A549 (cell line): Measurements from ENCODE around the gene CXCR5.

Experiments
- CHD2 ChIP-seq: fragments of 150-350 bp; IDR thresholded peaks from 2 replicates; pipeline ENCODE4 v1.6.1; 2014; ENCODE audit warnings: low read length; ENCODE audit not compliant: partially characterized antibody
- EHMT2 ChIP-seq: fragments of 200-600 bp; sonication (generic); IDR thresholded peaks from 2 replicates; pipeline ENCODE4 v1.6.1; 2016; ENCODE audit warnings: antibody characterized with exemption, low read depth, mild to moderate bottlenecking, moderate library complexity
- SMC3 ChIP-seq: fragments of >200 bp; sonication (Bioruptor Twin); formaldehyde crosslinking; IDR thresholded peaks from 3 replicates; pipeline ENCODE4 v1.6.1; 2018; ENCODE audit warnings: inconsistent platforms
- TF ChIP-seq, protein P1 (sequence below): fragments of >200 bp; sonication (Bioruptor Twin); formaldehyde crosslinking; IDR thresholded peaks from 3 replicates; pipeline ENCODE4 v1.5.1; 2016

DNA sequence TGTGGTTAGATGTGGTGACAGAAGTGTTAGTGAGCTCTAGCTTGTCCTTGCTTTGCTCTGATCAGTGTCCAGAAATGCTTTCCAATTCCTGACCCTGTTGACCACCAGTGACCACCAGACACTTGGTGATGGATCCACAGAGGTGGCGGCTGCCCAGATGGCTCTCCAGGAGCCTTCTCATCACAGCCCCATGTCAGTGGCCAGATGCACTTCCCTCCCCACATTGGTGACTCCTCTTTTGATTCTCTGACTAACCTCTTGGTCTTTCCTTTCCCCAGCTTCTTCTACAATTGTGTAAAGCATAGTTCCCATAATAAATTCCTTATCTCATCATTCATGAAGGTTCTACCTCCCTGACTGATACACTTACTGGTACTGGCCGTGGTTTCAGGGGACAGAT, 40.1 kb upstream of the CXCR5 start:
- TF ChIP-seq SMC3 (no peak), CHD2 (no peak), EHMT2 (no peak)
- TF ChIP-seq, protein P1, sequence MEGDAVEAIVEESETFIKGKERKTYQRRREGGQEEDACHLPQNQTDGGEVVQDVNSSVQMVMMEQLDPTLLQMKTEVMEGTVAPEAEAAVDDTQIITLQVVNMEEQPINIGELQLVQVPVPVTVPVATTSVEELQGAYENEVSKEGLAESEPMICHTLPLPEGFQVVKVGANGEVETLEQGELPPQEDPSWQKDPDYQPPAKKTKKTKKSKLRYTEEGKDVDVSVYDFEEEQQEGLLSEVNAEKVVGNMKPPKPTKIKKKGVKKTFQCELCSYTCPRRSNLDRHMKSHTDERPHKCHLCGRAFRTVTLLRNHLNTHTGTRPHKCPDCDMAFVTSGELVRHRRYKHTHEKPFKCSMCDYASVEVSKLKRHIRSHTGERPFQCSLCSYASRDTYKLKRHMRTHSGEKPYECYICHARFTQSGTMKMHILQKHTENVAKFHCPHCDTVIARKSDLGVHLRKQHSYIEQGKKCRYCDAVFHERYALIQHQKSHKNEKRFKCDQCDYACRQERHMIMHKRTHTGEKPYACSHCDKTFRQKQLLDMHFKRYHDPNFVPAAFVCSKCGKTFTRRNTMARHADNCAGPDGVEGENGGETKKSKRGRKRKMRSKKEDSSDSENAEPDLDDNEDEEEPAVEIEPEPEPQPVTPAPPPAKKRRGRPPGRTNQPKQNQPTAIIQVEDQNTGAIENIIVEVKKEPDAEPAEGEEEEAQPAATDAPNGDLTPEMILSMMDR, result no peak
